ENCODE measurements around the gene DDX54. TPM values are rescaled to one million over a fixed set of nuclear protein-coding genes. Genes with fewer than 3 reads are reported as not detected.

DDX54 gene
- total and polyA plus RNA-seq, 7 donors, result 53.6 to 93.5 (median 79.4) TPM

GRCh38 chr12:113167868-113168267 is 17.4 kb downstream of the DDX54 start:
- Histone ChIP-seq H3K9me3 (no peaks in the 10 kb centered on the region), H3K4me3 (no peak overlapping the region), H3K36me3 (ENCODE audit: insufficient read depth in 1 of 2, low read depth in 1 of 2) (peaks cover 13 to 100% of the 10 kb centered on the region in 2 donors), H3K27me3 (ENCODE audit: insufficient read depth in 3 of 3, low read length in 2 of 3) (no peaks in the 10 kb centered on the region), H3K27ac (no peak overlapping the region), H3K4me1 (no peaks in the 10 kb centered on the region)
- DNase-seq, result peak in 1 of 2 donors; percentile 35
- TF ChIP-seq, protein P1, sequence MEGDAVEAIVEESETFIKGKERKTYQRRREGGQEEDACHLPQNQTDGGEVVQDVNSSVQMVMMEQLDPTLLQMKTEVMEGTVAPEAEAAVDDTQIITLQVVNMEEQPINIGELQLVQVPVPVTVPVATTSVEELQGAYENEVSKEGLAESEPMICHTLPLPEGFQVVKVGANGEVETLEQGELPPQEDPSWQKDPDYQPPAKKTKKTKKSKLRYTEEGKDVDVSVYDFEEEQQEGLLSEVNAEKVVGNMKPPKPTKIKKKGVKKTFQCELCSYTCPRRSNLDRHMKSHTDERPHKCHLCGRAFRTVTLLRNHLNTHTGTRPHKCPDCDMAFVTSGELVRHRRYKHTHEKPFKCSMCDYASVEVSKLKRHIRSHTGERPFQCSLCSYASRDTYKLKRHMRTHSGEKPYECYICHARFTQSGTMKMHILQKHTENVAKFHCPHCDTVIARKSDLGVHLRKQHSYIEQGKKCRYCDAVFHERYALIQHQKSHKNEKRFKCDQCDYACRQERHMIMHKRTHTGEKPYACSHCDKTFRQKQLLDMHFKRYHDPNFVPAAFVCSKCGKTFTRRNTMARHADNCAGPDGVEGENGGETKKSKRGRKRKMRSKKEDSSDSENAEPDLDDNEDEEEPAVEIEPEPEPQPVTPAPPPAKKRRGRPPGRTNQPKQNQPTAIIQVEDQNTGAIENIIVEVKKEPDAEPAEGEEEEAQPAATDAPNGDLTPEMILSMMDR (IDR thresholded peaks at IDR 0.05), result no peak
- intact Hi-C loops (cut with DNase I), result no loop called here
- WGBS, 3 donors, result 93 to 94% (median 93%) methylated on average over 10 of the region's 10 CpGs
- peak in 1 of 4 donors; percentile 15 for ATAC-seq

DNA sequence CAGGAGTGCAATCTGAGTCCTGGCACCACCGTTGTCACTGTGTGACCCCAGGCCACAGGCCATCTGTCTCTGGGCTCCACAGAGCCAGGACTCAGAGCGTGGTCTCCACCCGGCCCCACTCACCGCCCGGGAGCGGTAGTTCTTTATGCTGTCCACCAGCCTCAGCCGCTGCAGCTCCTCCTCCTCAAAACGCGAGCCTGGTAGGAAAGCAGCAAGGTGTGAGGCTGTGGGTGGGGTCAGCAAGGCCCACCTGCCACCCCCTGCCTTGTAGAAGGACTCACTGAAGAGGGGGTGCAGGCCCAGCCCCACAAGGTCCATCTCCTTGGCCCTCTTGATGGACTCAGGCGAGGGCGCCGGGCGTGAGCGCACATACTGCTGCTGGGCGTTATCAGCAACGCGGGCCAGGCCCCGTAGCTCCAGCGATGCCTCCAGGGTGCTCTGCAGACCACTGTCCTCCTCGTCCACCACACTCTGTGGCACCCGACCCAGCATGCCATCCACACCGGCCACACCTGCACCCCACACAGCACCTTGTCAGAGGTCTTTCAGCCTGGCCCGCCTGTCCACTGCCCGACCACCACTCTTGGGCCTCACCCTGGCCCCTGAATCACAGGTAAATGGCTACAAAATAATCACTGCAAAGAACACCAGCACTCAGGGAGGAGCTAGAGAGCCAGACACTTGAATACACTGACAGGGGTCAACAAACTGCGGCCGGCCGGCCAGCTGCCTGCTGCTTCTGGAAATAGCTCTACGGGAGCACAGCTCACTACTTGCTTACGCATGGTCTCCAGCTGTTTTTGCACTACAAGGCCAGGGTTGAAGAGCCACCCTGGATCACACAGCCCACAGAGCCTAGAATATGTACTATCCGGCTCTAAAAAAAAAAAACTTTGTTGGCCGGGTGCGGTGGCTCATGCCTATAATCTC is 19.5 kb downstream of the DDX54 start:
- no peak overlapping the region for H3K27ac ChIP-seq

GRCh38 chr12:113164014-113164413 is 21.3 kb downstream of the DDX54 start:
- Histone ChIP-seq H3K27me3 (ENCODE audit: insufficient read depth in 3 of 3, low read length in 2 of 3) (peaks cover 0 to 2% (median 0%) of the 10 kb centered on the region in 3 donors), H3K4me3 (no peak overlapping the region), H3K9me3 (no peaks in the 10 kb centered on the region), H3K4me1 (no peaks in the 10 kb centered on the region), H3K36me3 (ENCODE audit: insufficient read depth in 1 of 2, low read depth in 1 of 2) (peaks cover 13 to 98% of the 10 kb centered on the region in 2 donors), H3K27ac (no peak overlapping the region)
- TF ChIP-seq, protein P1 (IDR thresholded peaks at IDR 0.05), result no peak
- 95 to 98% (median 96%) methylated on average over 11 to 13 of the region's 13 CpGs for WGBS, 3 donors
- DNase-seq (no peak), ATAC-seq (no peak)
- intact Hi-C loops (cut with DNase I), result no loop called here

More for the DNA sequence above, 19.5 kb downstream of the DDX54 start:
- no peak for ATAC-seq
- Histone ChIP-seq H3K27me3 (ENCODE audit: insufficient read depth in 3 of 3, low read length in 2 of 3) (peaks cover 0 to 2% (median 0%) of the 10 kb centered on the region in 3 donors), H3K9me3 (no peaks in the 10 kb centered on the region), H3K4me1 (no peaks in the 10 kb centered on the region), H3K4me3 (no peak overlapping the region), H3K36me3 (ENCODE audit: insufficient read depth in 1 of 2, low read depth in 1 of 2) (peaks cover 11 to 98% of the 10 kb centered on the region in 2 donors)
- intact Hi-C loops (cut with DNase I), result no loop called here
- WGBS, 3 donors, result 92 to 94% (median 93%) methylated on average over 28 to 32 of the region's 32 CpGs
- TF ChIP-seq, protein P1 (IDR thresholded peaks at IDR 0.05), result no peak
- DNase-seq, result no peak

GRCh38 chr12:113163030-113163360 is 22.3 kb downstream of the DDX54 start:
- Histone ChIP-seq H3K4me1 (no peaks in the 10 kb centered on the region), H3K9me3 (no peaks in the 10 kb centered on the region), H3K4me3 (no peak overlapping the region), H3K27ac (no peak overlapping the region), H3K27me3 (ENCODE audit: insufficient read depth in 3 of 3, low read length in 2 of 3) (peaks cover 0 to 2% (median 0%) of the 10 kb centered on the region in 3 donors), H3K36me3 (ENCODE audit: insufficient read depth in 1 of 2, low read depth in 1 of 2) (peaks cover 8 to 98% of the 10 kb centered on the region in 2 donors)
- WGBS, 3 donors, result 87 to 92% (median 87%) methylated on average over 12 of the region's 12 CpGs
- no peak for ATAC-seq
- TF ChIP-seq, protein P1 (IDR thresholded peaks at IDR 0.05), result no peak
- DNase-seq, result no peak
- intact Hi-C loops (cut with DNase I), result no loop called here

All from psoas muscle (tissue), 8 donors.